IMR-90 (cell line): ENCODE data around the gene ARHGAP15. TPM values are rescaled to one million over a fixed set of nuclear protein-coding genes. Genes with fewer than 3 reads are reported as not detected.

Experiments used
- ATAC-seq: fragments of 200-7000 bp; cut with Tn5 transposase; 2 replicates; pipeline ENCODE4 v1.9.1; 2020; ENCODE audit warnings: low read depth, mild to moderate bottlenecking, moderate library complexity
- BruUV-seq: library from RNA; stranded (reverse); fragments of 400-500 nt; replicated peaks from 2 replicates; lab custom pipeline; 2021; lab: Mats Ljungman, UMichigan
- CTCF ChIA-PET: fragments of 300-600 bp; formaldehyde crosslinking; extraction: SDS; loops from one replicate; lab custom pipeline; 2021; ENCODE audit warnings: antibody characterized with exemption; lab: Yijun Ruan, JAX
- POLR2A ChIA-PET: fragments of 300-600 bp; sonication (Branson Sonifier 250); formaldehyde crosslinking; loops from one replicate; lab custom pipeline; 2022; ENCODE audit warnings: antibody characterized with exemption; ENCODE audit not compliant: unreplicated experiment; lab: Charles Lee
- DNase-seq: peaks from one replicate; pipeline ENCODE4 v3.0.0; 2013
- H2AFZ ChIP-seq: replicated peaks from 2 replicates; pipeline ENCODE3; 2013; ENCODE audit warnings: low read length, mild to moderate bottlenecking; ENCODE audit not compliant: poor library complexity
- H2AK5ac ChIP-seq: 2 replicates; pipeline ENCODE4 v1.6.1; 2013; ENCODE audit warnings: low read depth, low read length, inconsistent platforms
- H2AK9ac ChIP-seq: replicated peaks from 2 replicates; pipeline ENCODE3; 2013; ENCODE audit warnings: mild to moderate bottlenecking, low read depth, low read length, moderate library complexity; ENCODE audit not compliant: poor library complexity
- H2BK120ac ChIP-seq: 2 replicates; pipeline ENCODE4 v1.6.1; 2013; ENCODE audit warnings: low read depth, low read length, inconsistent platforms
- H2BK15ac ChIP-seq: 3 replicates; pipeline ENCODE4 v1.6.1; 2013; ENCODE audit warnings: low read depth, low read length, inconsistent platforms
- H2BK20ac ChIP-seq: 2 replicates; pipeline ENCODE4 v1.6.1; 2013; ENCODE audit warnings: low read depth, mild to moderate bottlenecking, inconsistent platforms, low read length, moderate library complexity
- H2BK5ac ChIP-seq: 2 replicates; pipeline ENCODE4 v1.6.1; 2013; ENCODE audit warnings: mild to moderate bottlenecking, low read depth, low read length, inconsistent platforms; ENCODE audit not compliant: poor library complexity, severe bottlenecking
- H3K14ac ChIP-seq: replicated peaks from 2 replicates; pipeline ENCODE4 v1.6.1; 2013; ENCODE audit warnings: low read depth, low read length, inconsistent platforms
- H3K18ac ChIP-seq: 2 replicates; pipeline ENCODE4 v1.6.1; 2013; ENCODE audit warnings: low read depth, low read length, control low read depth
- H3K23ac ChIP-seq: 2 replicates; pipeline ENCODE4 v1.6.1; 2013; ENCODE audit warnings: low read depth, low read length, inconsistent platforms
- H3K27ac ChIP-seq: 2 replicates; pipeline ENCODE4 v1.5.1; 2013; ENCODE audit warnings: mild to moderate bottlenecking, control low read depth, low read length; ENCODE audit not compliant: insufficient read depth
- H3K27me3 ChIP-seq: 2 replicates; pipeline ENCODE4 v1.6.1; 2013; ENCODE audit warnings: low read length; ENCODE audit not compliant: control insufficient read depth, insufficient read depth
- H3K36me3 ChIP-seq: 2 replicates; pipeline ENCODE4 v1.6.1; 2013; ENCODE audit warnings: low read length, mixed read lengths; ENCODE audit not compliant: control insufficient read depth, insufficient read depth
- H3K4ac ChIP-seq: 2 replicates; pipeline ENCODE4 v1.6.1; 2013; ENCODE audit warnings: low read depth, low read length, inconsistent platforms
- H3K4me1 ChIP-seq: 2 replicates; pipeline ENCODE4 v1.6.1; 2013; ENCODE audit warnings: low read length, mixed read lengths; ENCODE audit not compliant: control insufficient read depth, insufficient read depth
- H3K4me2 ChIP-seq: 2 replicates; pipeline ENCODE4 v1.6.1; 2013; ENCODE audit warnings: low read depth, mild to moderate bottlenecking, control low read depth, low read length, moderate library complexity
- H3K4me3 ChIP-seq: 2 replicates; pipeline ENCODE4 v1.5.1; 2013; ENCODE audit warnings: low read depth, mild to moderate bottlenecking, control low read depth, low read length, moderate library complexity; ENCODE audit not compliant: insufficient read depth
- H3K56ac ChIP-seq: 2 replicates; pipeline ENCODE4 v1.6.1; 2013; ENCODE audit warnings: low read length, inconsistent platforms; ENCODE audit not compliant: insufficient read depth; ENCODE audit errors: extremely low read depth
- H3K79me1 ChIP-seq, 2 experiments: 2 replicates each; pipeline ENCODE4 v1.6.1; 2013; ENCODE audit warnings: low read length in 2 of 2, inconsistent platforms in 1 of 2, low read depth in 1 of 2
- H3K9ac ChIP-seq: 2 replicates; pipeline ENCODE4 v1.6.1; 2013; ENCODE audit warnings: low read depth, low read length, control low read depth
- H3K9me1 ChIP-seq: 2 replicates; pipeline ENCODE4 v1.6.1; 2013; ENCODE audit warnings: low read length, inconsistent platforms; ENCODE audit not compliant: insufficient read depth
- H3K9me3 ChIP-seq: 2 replicates; pipeline ENCODE4 v1.6.1; 2013; ENCODE audit warnings: low read length; ENCODE audit not compliant: control insufficient read depth, insufficient read depth
- H4K20me1 ChIP-seq: 2 replicates; pipeline ENCODE4 v1.6.1; 2013; ENCODE audit warnings: low read length, inconsistent platforms; ENCODE audit not compliant: insufficient read depth
- H4K5ac ChIP-seq: 2 replicates; pipeline ENCODE4 v1.6.1; 2013; ENCODE audit warnings: mild to moderate bottlenecking, low read depth, low read length, control low read depth
- H4K8ac ChIP-seq, 2 experiments: 2 replicates each; pipeline ENCODE4 v1.6.1; 2013; ENCODE audit warnings: low read depth in 2 of 2, low read length in 2 of 2, control low read depth in 1 of 2, inconsistent platforms in 1 of 2
- H4K91ac ChIP-seq: 2 replicates; pipeline ENCODE4 v1.6.1; 2013; ENCODE audit warnings: low read depth, low read length, inconsistent platforms; ENCODE audit not compliant: insufficient read depth
- BHLHE40 ChIP-seq: fragments of 150-350 bp; IDR thresholded peaks from 2 replicates; pipeline ENCODE4 v1.6.1; 2016; ENCODE audit warnings: mild to moderate bottlenecking, low read depth, low read length
- CEBPB ChIP-seq: IDR thresholded peaks from 2 replicates; pipeline ENCODE4 v1.6.1; 2012; ENCODE audit warnings: low read depth, low read length, improper control_type of control experiment
- CHD1 ChIP-seq: IDR thresholded peaks from 2 replicates; pipeline ENCODE4 v1.6.1; 2012; ENCODE audit warnings: low read depth, low read length, improper control_type of control experiment
- MAZ ChIP-seq: IDR thresholded peaks from 2 replicates; pipeline ENCODE4 v1.6.1; 2012; ENCODE audit warnings: low read depth, mild to moderate bottlenecking, low read length, improper control_type of control experiment, moderate library complexity, borderline replicate concordance
- MXI1 ChIP-seq: IDR thresholded peaks from 2 replicates; pipeline ENCODE4 v1.6.1; 2012; ENCODE audit warnings: low read depth, mild to moderate bottlenecking, low read length, moderate library complexity, borderline replicate concordance
- POLR2A ChIP-seq: IDR thresholded peaks from 2 replicates; pipeline ENCODE4 v1.6.1; 2012; ENCODE audit warnings: mild to moderate bottlenecking, low read depth, low read length
- RAD21 ChIP-seq: IDR thresholded peaks from 2 replicates; pipeline ENCODE4 v1.6.1; 2012; ENCODE audit warnings: low read length, improper control_type of control experiment
- RCOR1 ChIP-seq: IDR thresholded peaks from 2 replicates; pipeline ENCODE4 v1.6.1; 2012; ENCODE audit warnings: mild to moderate bottlenecking, low read length, improper control_type of control experiment; ENCODE audit not compliant: insufficient replicate concordance
- RFX5 ChIP-seq: IDR thresholded peaks from 2 replicates; pipeline ENCODE4 v1.8.0; 2012; ENCODE audit warnings: low read depth, mild to moderate bottlenecking, low read length, moderate library complexity
- WGBS, 2 experiments: methylation state at CpG; one replicate each; pipeline versions ENCODE4 v1.1.5 to v1.1.7; 2013; ENCODE audit warnings: missing lambda C conversion rate in 2 of 2; ENCODE audit not compliant: insufficient read length in 1 of 2; ENCODE audit errors: extremely low coverage in 2 of 2; 5-methylcytosine and 5-hydroxymethylcytosine counted together
- dilution Hi-C: fragments of 300-500 bp; cut with HindIII; formaldehyde crosslinking; loops from one replicate; pipeline ENCODE4 v1.14.3; 2018; ENCODE audit warnings: low sequenced_read_pairs; ENCODE audit not compliant: unreplicated experiment
- in situ Hi-C: fragments of 300-500 bp; cut with MboI; formaldehyde crosslinking; loops from 3 replicates; pipeline ENCODE4 v1.14.3; 2019; ENCODE audit warnings: low sequenced_read_pairs, inconsistent platforms, mixed read lengths
- intact Hi-C: fragments of 100-400 bp; cut with micrococcal nuclease; formaldehyde crosslinking; loops from 2 replicates; pipeline ENCODE4 v1.10.0; 2022
- polyA plus RNA-seq, 3 experiments: library from polyadenylated mRNA; depleted of rRNA; stranded (reverse); fragments of >200 nt; gene quantifications; 2 replicates each; pipeline ENCODE4 v1.2.3, GENCODE V29; 2012; ENCODE audit warnings: low replicate concordance in 1 of 3
- total RNA-seq: library from RNA; depleted of rRNA; stranded (reverse); fragments of >200 nt; gene quantifications from 2 replicates; pipeline ENCODE4 v1.2.3, GENCODE V29; 2012
- TF ChIP-seq, protein P1 (sequence below): conservative IDR thresholded peaks from 2 replicates; pipeline ENCODE4 v1.5.1; 2012; ENCODE audit warnings: mild to moderate bottlenecking, low read depth, low read length, improper control_type of control experiment
- TF ChIP-seq, protein P2 (sequence below): fragments of 150-350 bp; IDR thresholded peaks from 2 replicates; pipeline ENCODE4 v1.6.1; 2017; ENCODE audit warnings: mild to moderate bottlenecking, antibody characterized with exemption, low read length, low read depth

The ARHGAP15 gene
- total and polyA plus RNA-seq, 2 of the 4 experiments (the other 2 are of a cell fraction) = not detected

DNA sequence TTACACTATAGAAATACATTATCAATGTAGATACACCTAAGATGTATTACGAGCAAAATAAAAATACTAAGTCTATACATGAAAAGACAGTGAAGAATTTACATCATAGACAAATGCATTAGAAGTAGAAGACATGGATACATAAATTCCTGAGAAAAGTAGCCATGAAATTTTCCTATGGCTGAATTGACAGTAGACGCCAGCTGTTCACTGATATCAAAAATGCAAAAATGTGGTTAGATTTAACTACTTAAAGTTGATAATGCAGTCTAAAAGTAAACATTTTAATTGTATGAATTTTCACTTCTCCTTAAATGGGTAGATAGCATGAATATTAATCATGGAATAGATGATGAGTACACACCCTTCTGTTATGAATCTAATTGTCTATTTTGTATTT, 350.9 kb downstream of the ARHGAP15 start:
- Histone ChIP-seq H2AK9ac (no peak overlapping the region), H2BK120ac (no peak overlapping the region), H4K5ac (no peak overlapping the region), H2AFZ (no peak overlapping the region), H3K9me3 (no peaks in the 10 kb centered on the region), H3K79me1 (no peaks in the 10 kb centered on the region), H3K23ac (no peak overlapping the region), H4K91ac (no peak overlapping the region), H3K27ac (no peak overlapping the region), H3K18ac (no peak overlapping the region), H2BK15ac (no peak overlapping the region), H2BK5ac (no peak overlapping the region), H2AK5ac (no peak overlapping the region), H3K4me2 (no peak overlapping the region), H3K56ac (no peak overlapping the region), H3K4ac (no peak overlapping the region), H3K27me3 (no peaks in the 10 kb centered on the region), H3K4me3 (no peak overlapping the region), H4K8ac (no peak overlapping the region), H3K9me1 (peaks cover 2% of the 10 kb centered on the region), H4K20me1 (no peaks in the 10 kb centered on the region), H3K14ac (no peak overlapping the region), H3K36me3 (no peaks in the 10 kb centered on the region), H3K9ac (no peak overlapping the region), H3K4me1 (peaks cover 6% of the 10 kb centered on the region), H2BK20ac (no peak overlapping the region)
- TF ChIP-seq RFX5 (no peak), MAZ (no peak), POLR2A (no peak), CHD1 (no peak), CEBPB (no peak), RCOR1 (no peak), MXI1 (no peak), RAD21 (no peak), BHLHE40 (no peak)
- TF ChIP-seq, protein P1, sequence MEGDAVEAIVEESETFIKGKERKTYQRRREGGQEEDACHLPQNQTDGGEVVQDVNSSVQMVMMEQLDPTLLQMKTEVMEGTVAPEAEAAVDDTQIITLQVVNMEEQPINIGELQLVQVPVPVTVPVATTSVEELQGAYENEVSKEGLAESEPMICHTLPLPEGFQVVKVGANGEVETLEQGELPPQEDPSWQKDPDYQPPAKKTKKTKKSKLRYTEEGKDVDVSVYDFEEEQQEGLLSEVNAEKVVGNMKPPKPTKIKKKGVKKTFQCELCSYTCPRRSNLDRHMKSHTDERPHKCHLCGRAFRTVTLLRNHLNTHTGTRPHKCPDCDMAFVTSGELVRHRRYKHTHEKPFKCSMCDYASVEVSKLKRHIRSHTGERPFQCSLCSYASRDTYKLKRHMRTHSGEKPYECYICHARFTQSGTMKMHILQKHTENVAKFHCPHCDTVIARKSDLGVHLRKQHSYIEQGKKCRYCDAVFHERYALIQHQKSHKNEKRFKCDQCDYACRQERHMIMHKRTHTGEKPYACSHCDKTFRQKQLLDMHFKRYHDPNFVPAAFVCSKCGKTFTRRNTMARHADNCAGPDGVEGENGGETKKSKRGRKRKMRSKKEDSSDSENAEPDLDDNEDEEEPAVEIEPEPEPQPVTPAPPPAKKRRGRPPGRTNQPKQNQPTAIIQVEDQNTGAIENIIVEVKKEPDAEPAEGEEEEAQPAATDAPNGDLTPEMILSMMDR = no peak
- TF ChIP-seq, protein P2, sequence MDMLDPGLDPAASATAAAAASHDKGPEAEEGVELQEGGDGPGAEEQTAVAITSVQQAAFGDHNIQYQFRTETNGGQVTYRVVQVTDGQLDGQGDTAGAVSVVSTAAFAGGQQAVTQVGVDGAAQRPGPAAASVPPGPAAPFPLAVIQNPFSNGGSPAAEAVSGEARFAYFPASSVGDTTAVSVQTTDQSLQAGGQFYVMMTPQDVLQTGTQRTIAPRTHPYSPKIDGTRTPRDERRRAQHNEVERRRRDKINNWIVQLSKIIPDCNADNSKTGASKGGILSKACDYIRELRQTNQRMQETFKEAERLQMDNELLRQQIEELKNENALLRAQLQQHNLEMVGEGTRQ = no peak
- no CpG with 5 or more reads among the region's 2 CpGs for WGBS, 2 experiments
- ChIA-PET POLR2A (no interaction called here), CTCF (no interaction called here)
- ATAC-seq (no peak), DNase-seq (no peak)
- intact Hi-C loops (no loop called here), dilution Hi-C loops (no loop called here), in situ Hi-C loops (no loop called here)
- BruUV-seq = no TSS peak
